A673 (cell line): ENCODE measurements around the gene LIME1. TPM values are rescaled to one million over a fixed set of nuclear protein-coding genes. Genes with fewer than 3 reads are reported as not detected.

Experiments used
- BruUV-seq: library from RNA; stranded (reverse); fragments of 400-500 nt; replicated peaks from 2 replicates; lab custom pipeline; 2021; lab: Mats Ljungman, UMichigan
- CTCF ChIA-PET: fragments of 300-600 bp; sonication (Branson Sonifier 250); formaldehyde crosslinking; loops from one replicate; lab custom pipeline; 2022; ENCODE audit warnings: antibody characterized with exemption; lab: Charles Lee
- POLR2A ChIA-PET: fragments of 300-600 bp; sonication (Branson Sonifier 250); formaldehyde crosslinking; loops from one replicate; lab custom pipeline; 2022; ENCODE audit warnings: antibody characterized with exemption; ENCODE audit not compliant: low non-redundant PET; lab: Charles Lee
- DNase-seq: peaks from one replicate; pipeline ENCODE4 v3.0.0-alpha.2; 2015; ENCODE audit warnings: low spot score
- H3K27ac ChIP-seq: fragments of 200-600 bp; sonication (generic); 2 replicates; pipeline ENCODE4 v1.5.1; 2016; ENCODE audit warnings: mixed run types, low read depth, mild to moderate bottlenecking, mixed read lengths, antibody characterized with exemption, low read length; ENCODE audit not compliant: poor library complexity, severe bottlenecking
- H3K27me3 ChIP-seq: fragments of 200-600 bp; sonication (generic); replicated peaks from 2 replicates; pipeline ENCODE4 v1.6.1; 2017; ENCODE audit warnings: mixed run types, low read depth, mild to moderate bottlenecking, mixed read lengths, antibody characterized with exemption, low read length; ENCODE audit not compliant: insufficient read depth, poor library complexity
- H3K36me3 ChIP-seq: fragments of 200-600 bp; sonication (generic); 2 replicates; pipeline ENCODE4 v1.6.1; 2016; ENCODE audit warnings: mixed run types, mild to moderate bottlenecking, mixed read lengths, antibody characterized with exemption, low read length; ENCODE audit not compliant: insufficient read depth, poor library complexity, severe bottlenecking
- H3K4me1 ChIP-seq: fragments of 200-600 bp; sonication (generic); 2 replicates; pipeline ENCODE4 v1.6.1; 2017; ENCODE audit warnings: mixed run types, mild to moderate bottlenecking, mixed read lengths, antibody characterized with exemption, low read length; ENCODE audit not compliant: insufficient read depth, poor library complexity, severe bottlenecking
- H3K4me3 ChIP-seq: fragments of 200-600 bp; sonication (generic); 2 replicates; pipeline ENCODE4 v1.5.1; 2016; ENCODE audit warnings: low read depth, mixed run types, mild to moderate bottlenecking, mixed read lengths, low read length; ENCODE audit not compliant: poor library complexity, severe bottlenecking
- H3K9me3 ChIP-seq: fragments of 200-600 bp; sonication (generic); 2 replicates; pipeline ENCODE4 v1.6.1; 2016; ENCODE audit warnings: mixed run types, low read depth, mild to moderate bottlenecking, mixed read lengths, antibody characterized with exemption, low read length; ENCODE audit not compliant: poor library complexity, severe bottlenecking
- CTCF ChIP-seq: fragments of 300-800, 200-600 bp; sonication (generic); conservative IDR thresholded peaks from 2 replicates; pipeline ENCODE4 v1.5.1; 2017; ENCODE audit warnings: low read depth, mild to moderate bottlenecking, antibody characterized with exemption, low read length, moderate library complexity, mixed read lengths
- EZH2 ChIP-seq: fragments of 200-600 bp; sonication (generic); IDR thresholded peaks from 2 replicates; pipeline ENCODE4 v1.6.1; 2017; ENCODE audit warnings: borderline replicate concordance, low read depth, mild to moderate bottlenecking, mixed read lengths, antibody characterized with exemption, low read length; ENCODE audit not compliant: poor library complexity, severe bottlenecking
- intact Hi-C: fragments of 100-400 bp; cut with micrococcal nuclease; formaldehyde crosslinking; loops from one replicate; pipeline ENCODE4 v1.10.0; 2022; ENCODE audit not compliant: unreplicated experiment
- total RNA-seq: library from RNA; stranded (reverse); gene quantifications from 2 replicates; pipeline ENCODE4 v1.2.3, GENCODE V29; 2021

Gene LIME1
- total RNA-seq, 1 experiment from 2014 or later: 16.3 TPM

- intact Hi-C loops: no loop called here
- H3K27me3 ChIP-seq: no peaks in the 10 kb centered on the region
- no peaks in the 10 kb centered on the region for H3K9me3 ChIP-seq
- TF ChIP-seq EZH2: no peak
- no peak for TF ChIP-seq CTCF
- CTCF ChIA-PET: no interaction called here
- H3K27ac ChIP-seq: no peak overlapping the region
- H3K4me3 ChIP-seq: no peak overlapping the region
- POLR2A ChIA-PET: no interaction called here
- no TSS peak for BruUV-seq
- H3K36me3 ChIP-seq: peaks cover 21% of the 10 kb centered on the region
- DNase-seq: no peak
- peaks cover 14% of the 10 kb centered on the region for H3K4me1 ChIP-seq
Observed at GRCh38 chr20:63703471-63703975, 32.9 kb upstream of the LIME1 start.

GRCh38 chr20:63703976-63704748 lies 32.3 kb upstream of the LIME1 start:
- peaks cover 28% of the 10 kb centered on the region for H3K36me3 ChIP-seq
- H3K4me1 ChIP-seq: peaks cover 13% of the 10 kb centered on the region
- intact Hi-C loops: no loop called here
- no peak for DNase-seq
- TF ChIP-seq CTCF (no peak), EZH2 (no peak)
- ChIA-PET CTCF (no interaction called here), POLR2A (no interaction called here)
- H3K4me3 ChIP-seq: no peak overlapping the region
- no peaks in the 10 kb centered on the region for H3K27me3 ChIP-seq
- H3K27ac ChIP-seq: no peak overlapping the region
- BruUV-seq: no TSS peak
- H3K9me3 ChIP-seq: no peaks in the 10 kb centered on the region

GRCh38 chr20:63704749-63705117 lies 31.7 kb upstream of the LIME1 start:
- DNase-seq: no peak
- POLR2A ChIA-PET: no interaction called here
- CTCF ChIA-PET: no interaction called here
- no peaks in the 10 kb centered on the region for H3K9me3 ChIP-seq
- H3K36me3 ChIP-seq: peaks cover 33% of the 10 kb centered on the region
- no peaks in the 10 kb centered on the region for H3K27me3 ChIP-seq
- no TSS peak for BruUV-seq
- no peak for TF ChIP-seq CTCF
- TF ChIP-seq EZH2: no peak
- peaks cover 7% of the 10 kb centered on the region for H3K4me1 ChIP-seq
- intact Hi-C loops: no loop called here
- no peak overlapping the region for H3K4me3 ChIP-seq
- H3K27ac ChIP-seq: no peak overlapping the region
